Renal cortex interstitium (tissue), 11 donors: ENCODE data around the gene CDKAL1. TPM values are rescaled to one million over a fixed set of nuclear protein-coding genes. Genes with fewer than 3 reads are reported as not detected.
"Not testable (repeated sequence)": the region's sequence is repeated elsewhere in the genome, so short reads cannot be mapped to it uniquely, and the experiment has no call there.

ENCODE experiments used
- DNase-seq, 11 donors: peaks; one replicate each; pipeline ENCODE4 v3.0.0-alpha.2; 2013; ENCODE audit warnings: low read depth in 9 of 11, low spot score in 4 of 11; ENCODE audit errors: extremely low read depth in 1 of 11
- polyA plus RNA-seq, 3 donors: library from polyadenylated mRNA; unstranded; fragments of 120-200 nt; gene quantifications; one replicate each; pipeline ENCODE4 v1.2.1, GENCODE V29; 2013; ENCODE audit not compliant: insufficient read length in 3 of 3

Gene CDKAL1
- polyA plus RNA-seq, 3 donors = 18.2 to 20.5 (median 20.5) TPM

DNA sequence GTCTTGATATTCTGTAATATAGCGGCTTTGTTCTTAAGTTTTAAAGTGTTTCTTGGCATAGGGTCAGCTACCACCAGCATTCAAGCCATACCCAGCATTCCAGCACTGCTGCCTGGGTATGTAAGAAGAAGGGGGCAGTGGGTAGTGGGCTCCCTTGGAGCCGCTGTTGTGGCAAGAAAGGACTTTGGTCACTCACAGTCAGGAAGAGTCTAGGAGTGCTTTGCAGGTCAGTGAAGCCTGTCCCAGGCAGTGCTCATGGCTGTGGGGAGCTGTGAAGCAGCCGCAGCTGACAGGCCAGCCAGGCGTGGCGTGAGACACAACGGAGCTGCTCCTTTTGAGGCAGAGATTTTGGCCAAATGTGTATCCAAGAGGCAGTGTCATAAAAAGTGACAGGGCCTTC is 512.0 kb downstream of the CDKAL1 start:
- peak in 10 of 11 donors; percentile 43 to 66 (median 53) for DNase-seq

DNA sequence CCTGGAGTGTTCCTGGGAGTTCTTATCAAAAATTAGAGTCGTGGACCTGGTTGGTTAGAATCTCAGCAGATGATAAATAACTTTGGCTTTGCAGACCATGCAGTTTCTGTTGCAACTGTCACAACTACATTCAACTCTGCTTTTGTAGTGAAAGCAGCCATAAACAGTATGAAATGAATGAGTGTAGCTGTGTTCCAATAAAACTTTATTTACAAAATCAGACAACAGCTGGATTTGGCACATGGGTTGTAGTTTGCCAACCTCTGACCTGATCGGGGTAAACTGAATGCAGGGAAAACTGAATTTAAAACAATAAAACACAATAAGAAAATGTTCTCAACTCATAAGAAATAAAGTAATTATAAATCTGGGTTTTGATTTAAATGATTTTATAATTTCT is 513.8 kb downstream of the CDKAL1 start:
- no peak for DNase-seq

DNA sequence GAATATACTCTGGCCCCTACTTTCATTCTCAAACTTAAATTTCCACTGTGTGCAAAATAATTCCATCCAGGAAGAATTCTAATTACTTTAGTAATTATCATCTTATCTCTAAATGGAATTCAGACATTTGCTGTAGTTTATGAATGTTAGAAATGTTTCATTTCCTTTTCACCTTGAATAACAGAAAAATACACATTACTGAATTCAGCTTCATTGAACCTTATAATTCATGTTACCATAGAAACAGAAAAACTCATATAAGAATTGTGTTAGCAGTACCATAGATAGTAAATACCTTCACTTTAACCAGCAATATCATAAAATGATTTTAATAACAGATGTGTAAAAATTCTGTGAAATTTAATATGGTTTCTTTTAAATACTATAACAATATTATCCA is 514.9 kb downstream of the CDKAL1 start:
- DNase-seq = no peak

DNA sequence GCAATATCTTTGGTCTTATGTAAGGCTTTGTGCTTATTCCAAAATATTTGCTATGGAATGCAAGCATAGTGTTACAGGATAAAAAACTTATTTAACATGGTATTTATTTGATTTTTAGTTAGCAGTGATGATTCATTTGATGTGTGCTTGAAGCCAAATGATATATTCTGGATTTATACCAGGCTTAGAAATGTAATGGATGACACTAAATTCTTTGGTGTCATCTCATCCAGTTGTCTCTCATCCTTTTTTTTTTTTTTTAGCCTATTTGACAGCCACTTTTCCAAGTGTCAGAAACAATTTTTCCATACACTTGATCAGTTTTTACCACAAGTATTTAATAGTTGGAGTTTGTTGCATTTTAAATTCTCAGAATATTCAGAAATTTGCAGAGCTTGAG is 515.3 kb downstream of the CDKAL1 start:
- DNase-seq = no peak

DNA sequence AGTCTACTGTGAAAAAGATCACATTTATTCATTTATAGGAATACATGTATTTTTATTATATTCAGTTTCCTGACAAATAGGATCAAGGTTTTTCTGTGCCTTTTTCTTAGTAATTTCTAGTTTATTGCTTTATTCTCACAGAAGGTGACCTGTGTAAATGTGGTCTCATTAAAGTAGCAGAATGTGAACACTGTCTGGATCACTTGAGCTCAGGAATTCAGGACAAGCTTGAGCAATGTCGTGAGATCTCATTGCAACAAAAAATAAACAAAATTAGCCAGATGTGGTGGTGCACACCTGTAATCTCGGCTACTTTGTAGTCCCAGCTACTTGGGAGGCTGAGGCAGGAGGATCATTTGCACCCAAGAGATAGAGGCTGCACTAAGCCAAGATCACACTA is 516.7 kb downstream of the CDKAL1 start:
- no peak for DNase-seq

DNA sequence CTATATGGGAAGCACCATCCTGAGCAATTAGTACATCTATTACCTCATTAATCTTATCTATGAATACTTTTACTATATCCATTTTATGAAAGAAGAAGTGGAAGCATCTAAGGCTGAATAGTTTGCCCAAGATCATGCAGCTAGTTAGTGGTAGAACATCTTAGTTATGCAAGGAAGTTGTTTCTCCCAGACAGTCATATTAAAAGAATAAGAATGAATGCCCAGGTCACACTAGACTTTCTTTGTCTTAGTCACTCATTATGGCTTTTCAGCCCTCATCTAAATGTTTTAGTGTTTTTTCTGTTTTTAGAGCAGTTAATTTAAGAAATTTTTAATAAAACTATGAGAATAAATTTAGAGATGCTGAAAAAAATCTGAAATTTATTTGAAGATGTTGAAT is 517.5 kb downstream of the CDKAL1 start:
- no peak for DNase-seq

DNA sequence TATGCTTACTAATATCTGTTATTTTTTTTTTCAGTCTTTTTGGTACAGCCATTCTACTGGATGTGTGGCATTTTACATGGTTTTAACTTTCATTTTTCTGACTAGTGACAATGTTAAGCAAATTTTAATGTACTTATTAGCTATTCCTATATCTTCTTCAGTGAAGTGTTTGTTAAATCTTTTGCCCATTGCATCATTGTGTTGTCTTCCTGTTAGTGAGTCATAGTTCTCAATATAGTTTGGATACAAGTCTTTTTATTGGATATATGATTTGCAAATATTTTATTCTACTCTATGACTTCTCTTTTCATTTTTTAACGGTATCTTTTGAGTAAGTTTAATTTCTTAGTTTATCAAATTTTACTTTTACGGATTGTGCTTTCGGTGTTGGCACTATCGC is 519.4 kb downstream of the CDKAL1 start:
- no peak for DNase-seq

DNA sequence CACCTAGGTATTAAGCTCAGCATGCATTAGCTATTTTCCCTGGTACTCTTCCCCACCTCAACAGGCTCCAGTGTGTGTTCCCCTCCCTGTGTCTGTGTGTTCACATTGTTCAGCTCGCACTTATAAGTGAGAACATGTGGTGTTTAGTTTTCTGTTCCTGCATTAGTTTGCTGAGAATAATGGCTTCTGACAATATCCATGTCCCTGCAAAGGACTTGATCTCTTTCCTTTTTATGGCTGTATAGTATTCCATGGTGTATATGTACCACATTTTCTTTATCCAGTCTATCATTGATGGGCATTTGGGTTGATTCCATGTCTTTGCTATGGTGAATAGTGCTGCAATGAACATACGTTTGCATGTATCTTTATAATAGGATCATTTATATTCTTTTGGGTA is 521.2 kb downstream of the CDKAL1 start:
- not testable (repeated sequence) for DNase-seq

DNA sequence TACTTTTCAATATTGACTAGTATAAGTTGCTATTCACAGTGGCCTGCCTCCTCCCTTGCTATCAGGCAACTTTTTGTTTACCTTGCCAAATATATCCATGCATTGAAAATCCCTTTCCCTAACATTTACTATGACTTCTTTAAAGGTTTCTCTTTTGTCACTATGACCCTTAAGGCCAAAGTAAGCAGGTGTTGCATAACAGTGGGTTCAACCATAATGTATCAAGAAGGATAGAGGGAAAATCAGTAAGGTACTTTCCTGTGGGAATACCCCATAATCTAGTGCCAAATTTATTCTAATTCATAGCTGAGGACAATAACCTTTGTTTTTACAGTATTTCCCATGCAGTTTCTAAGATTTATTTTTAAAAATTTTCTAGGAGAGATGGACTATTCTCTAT is 527.6 kb downstream of the CDKAL1 start:
- DNase-seq = no peak

DNA sequence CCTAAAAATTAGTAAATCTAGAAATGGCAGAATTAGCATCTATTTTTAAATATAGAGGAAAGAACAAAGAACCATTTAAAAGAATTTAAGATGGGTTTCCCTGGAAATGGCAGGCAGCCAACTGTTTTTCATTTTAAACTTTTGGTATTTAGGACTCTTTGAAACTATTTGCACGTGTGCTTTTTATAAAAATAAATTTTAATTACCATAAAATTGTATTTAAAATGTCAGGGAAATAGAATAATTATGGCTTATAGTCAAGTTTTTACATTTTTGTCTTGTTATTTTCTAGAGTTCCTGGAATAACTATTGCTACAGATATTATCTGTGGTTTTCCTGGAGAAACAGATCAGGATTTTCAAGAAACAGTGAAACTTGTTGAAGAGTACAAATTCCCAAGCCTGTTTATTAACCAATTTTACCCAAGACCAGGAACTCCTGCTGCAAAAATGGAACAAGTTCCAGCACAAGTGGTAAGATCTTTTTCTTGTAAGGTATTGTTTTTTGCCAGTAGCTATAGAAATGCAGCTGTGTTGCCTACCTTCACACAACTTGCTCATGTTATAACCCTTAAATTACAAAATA is 530.6 kb downstream of the CDKAL1 start:
- DNase-seq = no peak

DNA sequence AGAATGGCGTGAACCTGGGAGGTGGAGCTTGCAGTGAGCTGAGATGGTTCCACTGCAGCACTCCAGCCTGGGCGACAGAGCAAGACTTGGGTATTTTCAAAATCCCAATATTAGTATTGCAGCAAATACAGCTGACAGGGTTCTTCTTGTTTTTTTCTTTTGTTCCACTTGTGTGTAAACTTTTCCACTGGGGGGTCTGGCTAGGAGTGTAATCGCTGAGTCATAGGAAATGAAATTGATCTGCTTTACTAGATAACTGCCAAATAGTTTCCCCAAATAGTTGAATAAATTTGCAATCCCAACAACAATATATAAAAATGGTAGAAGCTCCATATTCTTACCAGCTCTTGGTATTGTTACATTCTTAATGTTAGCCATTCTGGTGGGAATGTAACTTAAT is 533.3 kb downstream of the CDKAL1 start:
- no peak for DNase-seq

DNA sequence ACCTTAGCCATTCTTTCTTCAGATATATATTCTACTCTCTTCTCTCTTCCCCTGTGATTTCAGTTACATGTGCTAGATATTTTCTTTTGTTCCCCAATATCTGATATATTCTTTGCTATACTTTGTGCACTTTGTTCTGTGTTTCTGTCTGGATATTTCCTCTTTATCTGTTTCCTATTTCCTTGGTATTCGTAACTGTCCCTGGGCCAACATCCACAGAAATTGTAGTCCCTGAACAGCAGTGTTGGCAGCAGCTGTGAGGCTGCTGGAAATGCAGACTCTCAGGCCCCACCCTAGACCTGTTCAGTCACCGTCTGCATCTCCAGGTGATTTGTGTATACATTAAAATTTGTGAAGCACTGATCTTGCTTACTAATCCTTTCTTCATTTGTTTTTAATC is 536.4 kb downstream of the CDKAL1 start:
- no peak for DNase-seq

DNA sequence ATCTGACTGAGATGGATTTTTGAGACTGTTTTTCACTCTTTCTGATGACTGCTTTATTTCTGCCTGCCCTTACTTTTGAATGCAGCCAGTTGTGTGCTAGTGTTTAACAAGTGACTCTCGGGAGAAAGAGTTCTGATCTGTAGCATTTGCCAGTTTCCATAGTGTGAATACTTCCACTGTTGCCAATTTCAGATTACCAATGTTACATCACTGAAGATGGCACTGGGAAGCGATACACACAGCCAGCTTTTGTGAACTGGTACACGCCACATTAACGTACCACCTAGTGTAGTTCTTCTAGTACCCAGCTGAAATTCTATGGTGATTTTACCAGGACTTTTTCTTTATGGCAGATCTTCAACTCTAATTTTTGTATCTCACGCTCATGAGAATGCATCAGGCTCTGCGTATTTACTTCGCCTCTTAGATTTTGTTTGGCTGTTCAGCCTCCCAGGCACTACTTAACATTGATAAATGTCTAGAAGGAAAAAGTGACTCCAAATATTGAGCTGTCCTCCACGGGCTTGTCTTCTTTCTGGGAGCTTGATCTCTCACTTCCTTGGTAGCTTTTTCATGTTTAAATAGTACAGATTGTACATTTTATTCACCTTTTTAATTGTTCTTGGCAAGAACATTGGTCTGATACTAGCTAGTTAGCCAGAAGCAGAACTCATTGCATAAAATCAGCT is 537.7 kb downstream of the CDKAL1 start:
- DNase-seq = no peak

DNA sequence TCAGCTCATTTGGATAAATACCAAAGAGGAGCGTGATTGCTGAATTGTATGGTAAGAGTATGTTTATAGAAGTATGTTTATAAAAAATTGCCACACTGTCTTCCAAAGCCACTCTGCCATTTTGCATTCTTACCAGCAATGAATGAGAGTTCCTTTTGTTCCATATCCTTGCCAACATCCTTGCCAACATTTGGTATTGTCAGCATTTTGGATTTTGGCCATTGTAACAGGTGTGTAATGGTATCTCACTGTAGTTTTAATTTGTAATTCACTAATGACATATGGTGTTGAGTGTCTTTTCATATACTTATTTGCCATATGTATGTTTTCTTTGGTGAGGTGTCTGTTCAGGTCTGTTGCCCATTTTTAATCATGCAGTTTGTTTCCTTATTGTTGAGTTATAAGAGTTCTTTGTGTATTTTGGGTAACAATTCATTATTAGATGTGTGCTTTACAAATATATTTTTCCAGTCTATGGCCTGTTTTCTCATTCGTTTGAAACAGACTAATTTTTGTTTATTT is 539.1 kb downstream of the CDKAL1 start:
- no peak for DNase-seq

DNA sequence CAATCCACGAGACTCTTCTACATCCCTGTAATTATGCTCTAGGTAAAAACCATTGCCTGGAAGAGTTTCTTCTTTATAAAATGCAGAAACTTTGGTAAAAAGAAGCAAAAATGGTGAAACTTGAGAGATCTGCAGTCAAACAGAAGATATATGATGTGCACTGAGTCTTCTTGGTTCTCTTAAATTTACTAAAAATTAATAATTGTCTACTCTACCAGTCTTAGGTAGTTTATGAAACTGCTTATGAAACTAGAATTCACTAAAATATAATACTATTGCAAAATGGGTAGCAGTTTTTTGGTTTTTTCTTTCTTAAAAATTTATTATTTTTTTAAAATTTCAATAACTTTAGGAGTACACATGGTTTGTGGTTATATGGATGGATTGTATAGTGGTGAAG is 540.2 kb downstream of the CDKAL1 start:
- DNase-seq = no peak

DNA sequence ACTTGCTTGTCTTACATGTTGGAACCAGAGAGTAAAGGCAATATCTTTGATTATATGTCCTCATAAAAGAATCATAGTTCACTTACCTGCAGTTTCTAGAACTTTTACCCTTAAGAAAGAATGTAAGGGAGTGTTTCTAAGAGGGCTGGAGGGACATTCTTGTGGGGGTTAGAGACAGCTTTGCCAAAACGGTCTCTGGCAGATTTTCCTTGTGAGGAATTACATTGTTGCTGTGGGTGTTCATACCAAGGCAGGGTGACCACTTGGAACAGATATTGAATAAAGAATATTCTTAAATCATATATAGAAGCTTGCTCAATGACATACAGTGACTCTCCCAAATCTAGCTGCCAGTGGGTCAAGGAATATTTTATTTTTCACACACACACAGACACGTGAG is 541.7 kb downstream of the CDKAL1 start:
- no peak for DNase-seq

DNA sequence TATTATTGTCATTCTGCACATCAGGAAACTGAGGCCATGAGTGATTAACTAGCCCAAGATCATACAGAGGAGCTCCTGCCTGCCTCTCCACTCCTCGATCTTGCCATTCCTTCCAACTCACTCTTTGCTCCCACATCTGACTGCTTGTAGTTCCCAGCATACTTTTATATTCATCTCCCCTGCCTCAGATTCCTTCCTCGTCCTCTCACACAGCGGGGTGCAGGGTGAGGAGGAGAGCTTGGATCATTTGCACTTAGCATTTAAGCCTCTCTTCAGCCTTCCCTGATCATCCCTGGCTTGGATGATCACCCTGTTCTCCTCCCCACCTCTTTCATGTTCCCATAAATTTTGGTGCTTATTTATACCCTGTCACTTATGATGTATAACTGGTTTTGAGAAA is 544.2 kb downstream of the CDKAL1 start:
- DNase-seq = no peak

DNA sequence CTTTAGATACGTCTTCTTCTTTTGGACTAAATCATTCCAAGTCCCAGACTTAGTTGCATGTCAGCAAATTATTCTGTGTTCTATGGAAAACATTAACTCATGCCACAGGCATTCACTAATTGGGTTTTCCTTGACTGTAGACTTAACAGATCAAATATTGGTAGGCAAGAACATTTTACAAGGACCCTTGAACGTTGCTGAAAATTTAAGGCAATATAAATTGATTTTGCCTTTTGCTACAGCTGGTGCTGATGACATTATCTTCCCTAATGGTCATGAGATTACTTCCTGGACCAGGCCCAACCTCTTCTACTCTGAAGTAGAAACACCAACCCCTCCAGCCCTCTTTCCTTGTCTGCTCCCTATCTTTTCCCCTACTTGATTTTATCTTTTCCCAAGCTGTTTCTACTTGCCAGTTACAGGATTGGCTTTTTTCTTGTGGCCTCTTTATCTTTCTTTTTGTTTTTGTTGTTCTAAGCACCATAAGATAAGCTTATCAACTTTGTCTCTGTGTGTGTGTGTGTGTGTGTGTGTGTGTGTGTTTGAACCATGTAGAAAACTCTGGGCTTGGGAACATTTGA is 545.3 kb downstream of the CDKAL1 start:
- no peak for DNase-seq

DNA sequence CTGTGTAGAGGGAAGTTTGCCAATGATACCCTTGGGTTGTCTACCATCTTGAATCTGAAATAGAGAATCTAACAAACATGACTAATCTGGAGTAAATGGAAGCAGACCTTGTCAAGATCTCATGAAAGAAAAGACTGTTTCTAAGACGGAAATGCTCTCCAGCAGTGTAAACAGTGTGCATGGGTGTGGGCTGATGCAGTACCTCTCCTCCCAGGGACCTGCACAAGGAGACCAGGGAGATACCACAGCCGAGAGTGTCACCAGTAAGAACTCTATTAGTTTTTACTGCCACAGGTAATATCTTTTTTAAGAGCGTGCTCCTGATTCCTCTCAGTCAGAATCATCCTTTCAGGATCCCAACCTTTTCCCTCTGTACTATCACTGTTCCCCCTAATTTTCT is 546.0 kb downstream of the CDKAL1 start:
- no peak for DNase-seq

DNA sequence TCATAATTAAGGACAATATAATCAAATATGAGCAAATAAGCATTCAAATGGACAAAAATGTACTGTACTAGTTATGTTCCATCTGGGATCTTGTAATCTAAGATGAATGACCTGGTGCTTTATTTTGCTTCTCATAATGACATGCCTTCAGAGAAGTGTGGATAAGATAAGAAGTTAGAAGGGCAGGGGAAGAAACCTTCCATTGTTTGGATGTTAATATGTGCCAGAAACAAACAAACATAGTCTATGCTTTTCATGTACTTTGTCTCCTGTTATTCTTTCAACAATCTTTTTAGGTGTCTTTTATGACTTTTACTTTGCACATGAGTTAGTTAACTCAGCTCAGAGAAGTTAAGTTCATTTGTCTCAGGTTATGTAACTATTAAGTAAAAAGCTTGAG is 547.8 kb downstream of the CDKAL1 start:
- DNase-seq = no peak

DNA sequence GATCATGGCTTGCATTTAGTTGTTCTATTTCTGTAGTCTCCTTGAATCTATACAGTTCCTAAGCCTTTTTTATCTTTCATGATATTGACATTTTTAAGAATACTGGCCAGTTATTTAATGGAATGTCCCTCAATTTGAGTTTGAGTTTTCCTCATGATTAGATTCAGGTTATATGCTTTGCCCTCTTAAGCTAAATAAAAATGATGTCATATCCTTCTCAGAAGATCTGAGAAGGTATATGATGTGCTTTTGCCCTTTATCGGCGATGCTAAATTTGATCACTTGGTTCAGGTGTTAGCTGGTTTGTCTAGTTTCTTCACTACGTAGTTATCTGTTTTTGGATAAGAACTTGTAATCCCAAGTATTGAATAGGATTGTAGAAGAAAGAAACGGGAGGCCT is 549.5 kb downstream of the CDKAL1 start:
- no peak for DNase-seq
